ENCODE data around the gene THAP11.

DNA sequence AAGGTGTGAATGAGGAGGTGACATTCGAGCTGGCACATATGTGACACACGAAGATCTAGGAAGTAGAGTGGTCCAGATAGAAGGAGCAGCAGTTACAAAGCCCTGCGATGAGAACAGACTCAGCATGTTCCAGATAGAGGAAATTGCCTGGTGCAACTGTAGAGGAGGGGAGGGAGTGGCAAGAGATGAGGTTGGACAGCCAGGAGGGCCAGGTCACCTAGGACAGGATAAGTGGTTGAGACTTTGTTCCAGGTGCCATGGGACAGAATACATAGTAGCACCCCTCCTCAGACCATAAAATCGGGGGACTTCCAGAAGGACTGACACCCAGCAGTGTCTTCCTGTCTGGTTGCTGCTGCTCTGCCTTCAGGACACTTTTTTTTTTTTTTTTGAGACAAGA lies 16.4 kb downstream of the THAP11 start:
- no peak for TF ChIP-seq POLR2A (IDR thresholded peaks at IDR 0.05)
- TF ChIP-seq, protein P1, sequence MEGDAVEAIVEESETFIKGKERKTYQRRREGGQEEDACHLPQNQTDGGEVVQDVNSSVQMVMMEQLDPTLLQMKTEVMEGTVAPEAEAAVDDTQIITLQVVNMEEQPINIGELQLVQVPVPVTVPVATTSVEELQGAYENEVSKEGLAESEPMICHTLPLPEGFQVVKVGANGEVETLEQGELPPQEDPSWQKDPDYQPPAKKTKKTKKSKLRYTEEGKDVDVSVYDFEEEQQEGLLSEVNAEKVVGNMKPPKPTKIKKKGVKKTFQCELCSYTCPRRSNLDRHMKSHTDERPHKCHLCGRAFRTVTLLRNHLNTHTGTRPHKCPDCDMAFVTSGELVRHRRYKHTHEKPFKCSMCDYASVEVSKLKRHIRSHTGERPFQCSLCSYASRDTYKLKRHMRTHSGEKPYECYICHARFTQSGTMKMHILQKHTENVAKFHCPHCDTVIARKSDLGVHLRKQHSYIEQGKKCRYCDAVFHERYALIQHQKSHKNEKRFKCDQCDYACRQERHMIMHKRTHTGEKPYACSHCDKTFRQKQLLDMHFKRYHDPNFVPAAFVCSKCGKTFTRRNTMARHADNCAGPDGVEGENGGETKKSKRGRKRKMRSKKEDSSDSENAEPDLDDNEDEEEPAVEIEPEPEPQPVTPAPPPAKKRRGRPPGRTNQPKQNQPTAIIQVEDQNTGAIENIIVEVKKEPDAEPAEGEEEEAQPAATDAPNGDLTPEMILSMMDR (IDR thresholded peaks at IDR 0.05 in 8 of 11, conservative IDR thresholded peaks at IDR 0.05 in 3 of 11) = no peak

Measured in spleen (tissue), 7 donors.